Measurements from ENCODE around the gene DNAJA4.
A peak's percentile ranks its signal among the peaks of the same experiment; 100 is the strongest.

The DNAJA4 gene

DNA sequence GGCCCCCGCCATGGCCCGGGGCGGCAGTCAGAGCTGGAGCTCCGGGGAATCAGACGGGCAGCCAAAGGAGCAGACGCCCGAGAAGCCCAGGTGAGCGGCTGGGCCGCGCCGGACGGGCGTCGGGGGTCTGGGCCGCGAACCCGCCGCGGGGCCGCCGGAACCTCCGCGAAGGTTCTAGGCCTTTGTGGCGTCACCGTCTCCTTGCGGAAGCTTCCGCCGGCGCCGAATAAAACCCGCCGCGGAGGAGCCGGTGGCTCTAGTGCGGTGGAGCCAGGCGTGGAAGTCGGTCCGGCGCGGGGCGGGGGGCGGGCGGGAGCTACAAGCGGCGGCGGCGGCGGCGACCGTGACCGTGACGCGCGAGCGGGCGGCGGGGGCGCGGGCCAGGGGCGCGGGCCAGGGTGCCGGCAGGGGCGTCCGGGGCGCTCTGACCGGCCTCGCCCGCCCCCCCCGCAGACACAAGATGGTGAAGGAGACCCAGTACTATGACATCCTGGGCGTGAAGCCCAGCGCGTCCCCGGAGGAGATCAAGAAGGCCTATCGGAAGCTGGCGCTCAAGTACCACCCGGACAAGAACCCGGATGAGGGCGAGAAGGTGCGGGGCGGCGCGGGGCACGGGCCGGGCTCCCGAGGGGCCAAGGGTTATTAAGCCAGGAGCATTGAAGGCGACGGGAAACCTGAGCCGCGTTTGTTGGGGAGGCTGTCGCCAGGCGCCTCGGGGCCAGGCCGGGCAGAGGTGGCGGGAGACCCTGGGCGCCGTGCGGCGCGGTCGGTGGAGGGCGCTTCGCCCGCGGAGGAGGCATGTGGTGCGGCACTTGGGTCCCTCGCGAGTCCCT lies at the start of gene DNAJA4:
DNAJA4 (plus strand) TSS at position 259 of the 833 bp plus-strand sequence; CDS start at position 461, 202 bp downstream.
- peak; percentile 53 for DNase-seq (ENCODE audit: low spot score)

DNA sequence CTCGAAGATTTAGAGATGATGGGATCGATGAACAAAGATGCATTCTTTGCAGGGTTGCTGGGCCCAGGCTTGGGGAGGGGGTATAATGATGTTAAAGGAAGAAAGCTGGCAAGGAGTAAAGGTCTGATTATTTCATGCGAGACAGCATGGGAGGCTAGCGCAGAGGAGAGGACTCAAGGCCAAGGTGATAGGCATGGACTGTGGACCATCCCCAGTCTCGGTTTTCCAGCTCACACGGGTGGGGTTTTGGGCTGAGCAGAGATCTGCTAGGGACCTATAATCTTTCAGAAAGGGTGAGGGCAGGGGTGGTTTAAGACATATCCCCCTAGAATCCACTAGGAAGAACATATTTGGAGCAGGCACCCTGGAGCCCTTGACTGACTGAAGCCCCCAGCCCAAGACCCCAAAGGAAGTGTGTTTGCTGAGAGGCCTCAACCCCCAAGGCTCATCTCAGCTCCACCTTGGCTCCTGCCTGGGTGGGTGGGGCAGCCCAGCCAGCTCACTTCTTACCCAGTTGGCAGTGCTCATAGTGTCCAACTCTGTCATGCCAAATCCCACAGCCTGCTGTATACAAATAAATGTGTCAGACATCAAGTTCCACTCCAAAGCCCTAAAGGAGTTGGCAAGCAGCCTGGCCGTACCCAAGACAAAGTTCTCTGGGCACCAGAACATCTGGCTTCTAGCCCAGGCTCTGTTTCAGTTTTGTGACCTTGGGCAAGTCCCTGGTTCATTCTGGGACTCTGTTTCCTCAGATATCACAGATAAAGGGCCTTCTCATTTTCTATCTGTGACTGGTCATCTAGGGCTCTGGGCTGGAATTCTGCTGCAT lies 47.9 kb upstream of the DNAJA4 start:
- DNase-seq (ENCODE audit: low spot score): peak; percentile 21

DNA sequence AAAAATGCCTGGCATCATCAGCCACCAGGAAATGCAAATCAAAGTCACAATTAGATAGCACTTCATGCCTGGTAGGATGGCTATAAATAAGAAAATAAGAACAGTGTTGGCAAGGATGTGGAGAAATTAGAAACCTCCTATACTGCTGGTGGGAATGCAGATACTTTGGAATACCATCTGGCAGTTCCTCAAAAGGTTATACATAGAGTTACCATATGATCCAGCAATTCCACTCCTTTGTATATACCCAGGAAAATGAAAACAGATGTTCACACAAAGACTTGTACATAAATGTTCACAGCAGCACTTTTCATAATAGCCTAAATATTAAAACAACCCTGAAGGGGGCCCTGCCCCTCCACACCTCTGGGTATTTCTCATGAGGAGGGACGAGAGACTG lies 43.6 kb upstream of the DNAJA4 start:
- no peak for DNase-seq (ENCODE audit: low spot score)

DNA sequence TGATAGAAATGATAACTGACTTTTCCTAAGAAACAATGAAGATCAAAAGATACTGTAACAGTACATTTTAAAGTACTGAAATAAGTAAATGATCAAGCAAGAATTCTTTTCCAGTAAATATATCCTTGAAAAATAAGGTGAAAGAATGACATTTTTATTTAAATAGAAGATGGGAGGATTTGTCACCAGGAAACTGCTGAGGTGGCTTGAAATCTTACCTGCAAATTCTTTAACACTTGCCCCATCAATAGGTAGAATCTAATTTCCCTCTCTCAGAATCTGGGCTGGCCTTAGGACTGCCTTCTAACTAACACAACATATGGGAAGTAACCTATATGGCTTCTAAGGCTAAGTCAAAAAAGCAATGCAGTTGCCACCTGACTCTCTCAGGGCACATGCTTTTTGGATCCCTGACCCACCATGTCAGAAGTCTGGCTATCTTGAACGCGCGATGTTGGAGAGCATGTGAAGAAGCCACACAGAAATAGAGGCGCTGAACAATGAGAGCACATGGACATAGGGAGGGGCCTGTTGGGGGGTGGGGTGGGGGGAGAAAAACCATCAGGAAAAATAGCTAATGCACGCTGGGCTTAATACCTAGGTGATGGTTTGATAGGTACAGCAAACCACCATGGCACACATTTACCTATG lies 41.5 kb upstream of the DNAJA4 start:
- no peak for DNase-seq (ENCODE audit: low spot score)

DNA sequence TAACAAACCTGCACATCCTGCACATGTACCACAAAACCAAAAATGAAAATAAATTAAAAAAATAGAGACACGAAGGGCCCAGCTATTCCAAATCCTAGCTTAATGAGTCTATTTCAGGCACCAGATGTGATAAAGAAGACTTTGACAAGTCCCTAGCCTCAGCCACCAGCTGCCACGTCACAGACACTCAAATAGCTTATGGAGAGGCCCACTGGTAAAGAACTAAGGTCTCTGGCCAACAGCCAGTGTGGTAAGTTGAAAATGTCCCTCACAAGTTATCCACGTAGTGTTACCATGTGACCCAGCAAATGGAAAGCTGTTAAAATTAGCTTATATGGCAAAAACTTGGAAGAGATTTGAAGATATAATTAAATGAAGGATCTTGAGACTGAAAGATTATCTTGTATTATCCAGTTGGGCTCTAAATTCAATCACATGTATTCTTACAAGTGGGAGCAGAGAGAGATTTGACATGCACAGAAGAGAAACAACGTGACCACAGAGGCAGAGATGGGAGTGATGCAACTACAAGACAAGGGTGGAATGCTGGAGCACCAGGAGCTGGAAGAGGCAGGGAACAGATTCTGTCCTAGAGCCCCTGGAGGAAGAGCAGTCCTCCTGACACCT lies 40.9 kb upstream of the DNAJA4 start:
- DNase-seq (ENCODE audit: low spot score): no peak

DNA sequence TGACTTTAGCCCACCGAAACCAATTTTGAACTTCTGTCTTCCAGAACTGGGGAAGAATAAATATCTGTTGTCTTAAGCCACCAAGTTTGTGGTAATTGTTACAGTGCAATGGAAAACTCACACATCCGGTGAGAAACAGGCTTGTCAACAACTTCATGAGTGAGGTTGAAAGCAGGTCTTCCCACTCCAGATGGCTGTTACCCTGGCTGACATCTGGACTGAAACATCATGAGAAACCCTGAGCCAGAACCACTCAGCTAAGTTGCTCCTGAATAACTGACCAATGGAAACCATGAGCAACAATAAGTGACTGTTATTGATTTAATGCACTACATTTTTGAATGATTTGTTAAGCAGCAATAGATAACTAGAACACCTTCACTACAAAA lies 40.3 kb upstream of the DNAJA4 start:
- no peak for DNase-seq (ENCODE audit: low spot score)

DNA sequence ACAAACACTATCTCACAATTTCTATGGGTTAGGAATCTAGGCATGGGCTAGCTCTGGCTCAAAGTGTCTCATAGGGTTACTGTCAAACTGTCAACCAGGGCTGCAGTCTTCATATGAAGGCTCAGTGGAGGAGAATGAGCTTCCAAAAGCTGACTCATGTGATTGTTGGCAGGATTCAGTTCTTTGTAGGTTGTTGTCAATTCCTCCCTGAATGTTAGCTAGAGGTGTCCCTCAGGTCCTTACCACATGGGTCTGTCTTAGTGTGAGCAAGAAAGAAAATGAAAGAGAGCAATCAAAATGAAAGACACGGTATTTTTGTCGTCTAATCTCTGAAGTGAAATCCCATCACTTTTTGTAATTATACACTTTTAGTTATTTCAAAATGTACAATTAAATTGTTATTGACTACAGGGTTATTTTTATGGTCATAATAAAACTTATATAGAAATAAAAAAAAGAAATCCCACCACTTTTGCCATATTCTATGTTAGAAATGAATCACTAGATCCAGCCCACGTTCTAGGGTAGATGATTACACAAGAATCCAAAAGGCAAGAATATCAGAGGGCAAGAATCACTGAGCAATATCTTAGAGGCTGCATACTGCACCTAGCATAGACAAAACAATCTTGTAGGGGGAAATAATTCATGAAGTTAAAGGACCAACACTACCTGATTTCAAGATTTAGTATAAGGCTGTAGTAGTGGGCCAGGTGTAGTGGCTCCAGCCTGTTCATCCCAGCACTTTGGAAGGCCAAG lies 38.4 kb upstream of the DNAJA4 start:
- DNase-seq (ENCODE audit: low spot score): no peak

DNA sequence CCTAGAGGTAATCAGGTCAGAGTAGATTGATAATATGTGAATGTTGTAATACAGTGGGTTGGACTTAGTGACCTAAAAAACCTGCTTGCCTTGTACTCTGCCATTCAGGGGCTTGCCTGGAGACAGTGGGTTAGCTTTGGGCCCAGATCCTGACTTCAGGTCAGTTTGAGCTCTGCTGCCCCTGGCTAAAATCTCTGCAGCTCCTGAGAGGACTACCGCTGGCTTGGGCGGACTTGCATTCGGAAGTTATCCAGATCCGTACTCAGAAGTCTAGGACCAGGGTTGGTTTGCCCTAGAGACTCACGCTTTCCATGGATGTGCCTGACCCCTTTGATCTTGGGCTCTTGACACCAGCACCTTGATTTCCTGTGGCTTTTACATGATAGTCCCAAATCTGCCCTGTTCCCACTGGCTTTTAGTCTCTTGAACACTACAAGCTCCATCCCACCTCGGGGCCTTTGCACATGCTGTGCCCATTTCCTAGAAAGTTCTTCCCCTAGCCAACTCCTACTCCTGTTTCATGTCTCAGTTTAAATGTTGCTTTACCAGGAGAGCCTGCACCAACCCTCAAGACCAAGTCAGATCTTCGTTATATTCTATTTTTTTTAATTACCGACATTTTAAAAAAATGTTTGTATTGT lies 35.9 kb upstream of the DNAJA4 start:
- no peak for DNase-seq (ENCODE audit: low spot score)

DNA sequence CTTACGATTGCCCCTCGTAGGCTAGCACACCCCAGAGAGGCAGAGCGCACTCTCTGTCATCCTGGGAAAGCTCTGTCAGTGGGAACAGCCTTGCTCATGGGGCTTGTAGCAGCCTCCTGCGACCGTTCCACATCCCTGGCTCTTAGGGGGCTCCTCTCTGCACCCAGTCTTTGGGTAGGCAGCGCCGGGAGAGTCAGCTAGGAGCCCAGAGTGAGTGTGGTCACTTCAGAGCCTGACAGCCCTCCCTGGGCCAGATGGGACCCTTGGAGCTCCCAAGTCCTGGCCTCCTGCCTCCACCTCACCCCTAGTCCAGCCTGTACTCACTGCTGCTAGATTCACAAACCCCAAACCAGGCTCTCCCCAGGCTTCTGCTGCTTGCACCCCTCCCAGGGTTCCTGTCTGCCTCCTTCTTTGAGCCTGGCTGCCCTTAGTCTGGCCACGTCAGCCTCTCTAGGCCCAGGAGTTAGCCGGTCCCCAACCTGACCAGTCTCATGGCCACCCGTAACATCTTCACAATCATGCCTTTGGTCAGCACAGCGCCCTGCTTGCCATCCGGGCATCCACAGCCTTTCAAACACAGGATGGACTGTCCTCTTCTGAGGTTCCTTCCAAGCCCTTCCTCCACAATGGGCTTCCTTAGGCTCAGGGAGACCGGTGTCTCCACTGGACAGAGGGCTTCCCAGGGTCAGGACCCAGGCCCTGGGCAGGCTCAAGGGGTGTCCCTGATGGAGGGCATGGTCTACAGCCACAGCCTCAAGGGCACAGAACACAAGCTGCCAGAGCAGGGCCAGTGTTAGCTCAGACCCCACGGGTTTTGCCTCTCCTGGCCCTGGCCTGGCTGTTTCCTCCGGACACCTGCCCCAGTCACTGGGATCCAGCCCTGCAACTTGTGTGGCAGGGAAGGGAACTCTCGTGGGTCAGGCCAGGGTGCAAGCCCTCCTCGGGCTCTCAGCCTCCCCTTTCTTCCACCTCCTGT lies 34.6 kb upstream of the DNAJA4 start:
- DNase-seq (ENCODE audit: low spot score): no peak

DNA sequence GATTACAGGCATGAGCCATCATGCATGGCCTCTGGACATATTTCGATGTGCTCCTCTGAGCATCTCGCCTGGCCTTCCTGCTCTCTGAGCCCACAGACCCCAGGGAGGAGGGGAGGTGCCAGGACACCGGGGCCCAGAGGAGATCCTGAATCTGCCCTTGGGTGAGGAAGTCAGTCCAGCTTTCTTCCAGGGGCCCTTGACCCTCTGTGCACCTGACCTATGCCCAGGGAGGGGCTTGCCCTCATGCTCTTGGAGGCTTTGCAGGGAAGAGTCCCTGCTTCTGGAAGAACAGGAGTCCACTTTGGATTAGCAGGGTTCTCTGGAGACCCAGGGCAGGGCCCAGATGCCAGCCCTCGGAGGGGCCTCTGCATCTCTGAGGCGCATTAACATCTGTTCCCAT lies 31.4 kb upstream of the DNAJA4 start:
- DNase-seq (ENCODE audit: low spot score): no peak

DNA sequence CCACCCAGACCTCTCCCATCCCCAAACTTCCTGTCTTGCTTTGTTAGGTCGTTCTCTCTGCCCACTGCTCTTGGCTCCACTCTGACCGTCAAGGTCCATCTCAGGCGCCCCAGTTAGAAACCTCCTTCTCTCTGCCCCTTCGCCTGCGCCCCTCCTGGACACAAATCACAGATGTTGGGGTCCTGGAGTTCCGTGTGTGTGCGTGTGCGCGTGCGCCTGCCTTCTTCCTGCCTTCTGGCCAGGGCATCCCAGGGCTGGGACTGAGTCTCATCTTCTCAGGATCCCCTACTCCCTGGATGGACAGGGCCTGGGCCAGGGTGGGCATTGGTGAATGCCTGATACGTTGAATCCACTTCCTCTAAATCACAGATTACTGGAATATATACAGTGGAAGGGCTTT lies 30.9 kb upstream of the DNAJA4 start:
- DNase-seq (ENCODE audit: low spot score): no peak

DNA sequence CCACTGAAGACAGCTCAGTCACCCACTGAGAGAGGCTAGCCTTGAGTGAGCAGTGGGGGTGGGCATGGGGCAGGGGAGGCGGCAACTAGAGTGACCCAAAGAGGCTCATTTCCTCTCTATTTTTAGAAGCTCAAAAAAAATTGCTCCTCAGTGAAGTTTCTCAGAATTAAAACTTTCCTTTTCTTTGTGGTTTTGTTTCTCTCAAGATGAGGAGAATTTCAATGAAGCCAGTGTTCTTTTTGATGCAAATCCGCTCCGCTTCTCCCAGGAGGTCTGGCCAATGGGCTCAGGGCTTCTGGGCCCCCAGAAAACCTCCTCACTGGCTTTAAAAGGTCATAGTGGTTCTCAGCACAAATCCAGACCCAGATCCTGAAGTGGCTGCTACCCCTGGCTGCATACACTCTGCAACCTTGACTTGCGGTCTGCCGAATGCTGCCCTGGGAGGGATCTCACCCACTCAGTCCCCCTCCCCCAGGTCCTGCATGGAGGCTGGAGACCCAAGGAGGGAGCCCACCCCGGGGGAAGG lies 29.8 kb upstream of the DNAJA4 start, which contains the start of gene ACSBG1:
ACSBG1 (minus strand) TSS at position 51 of the 526 bp plus-strand sequence. CDS start 64 bp downstream, outside the sequence.
- DNase-seq (ENCODE audit: low spot score): no peak

DNA sequence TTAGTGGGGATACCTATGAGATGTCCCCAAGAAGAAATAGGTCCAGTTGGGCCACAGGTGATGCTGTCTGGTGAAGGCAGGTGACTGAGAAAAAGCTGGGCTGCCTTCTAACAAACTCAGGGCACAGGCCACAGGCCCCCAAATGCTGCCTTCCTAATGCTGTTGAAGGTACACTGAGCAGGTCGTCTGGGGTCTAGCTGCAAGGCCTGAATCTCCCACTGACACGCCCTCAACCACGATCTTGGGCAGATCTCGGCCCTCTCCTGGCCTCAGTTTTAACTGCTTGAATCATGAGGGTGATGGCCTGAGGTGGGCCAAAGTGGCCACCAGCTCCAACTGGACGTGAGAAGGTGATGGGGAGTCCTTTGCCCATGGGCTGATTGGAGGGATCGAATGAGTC lies 27.9 kb upstream of the DNAJA4 start:
- no peak for DNase-seq (ENCODE audit: low spot score)

DNA sequence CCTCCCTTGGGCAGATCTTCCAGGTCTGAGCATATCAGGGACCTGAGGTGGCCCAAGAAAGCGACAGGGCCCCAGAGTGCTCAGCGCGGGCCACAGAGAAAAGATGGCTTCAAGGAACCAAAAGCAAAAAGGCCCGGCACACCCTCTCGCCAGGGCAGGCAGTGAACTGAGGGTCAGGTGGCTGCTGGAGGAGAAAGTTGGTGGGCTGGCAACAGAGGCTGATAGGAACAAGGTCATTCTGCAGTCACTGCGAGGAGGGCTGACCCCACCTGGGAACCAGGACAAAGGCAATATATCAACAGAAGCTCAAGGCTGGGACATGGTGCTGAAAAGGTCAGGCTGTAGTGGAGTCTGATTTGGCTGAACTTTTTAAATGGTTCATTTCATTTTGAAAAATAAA lies 27.2 kb upstream of the DNAJA4 start:
- no peak for DNase-seq (ENCODE audit: low spot score)

DNA sequence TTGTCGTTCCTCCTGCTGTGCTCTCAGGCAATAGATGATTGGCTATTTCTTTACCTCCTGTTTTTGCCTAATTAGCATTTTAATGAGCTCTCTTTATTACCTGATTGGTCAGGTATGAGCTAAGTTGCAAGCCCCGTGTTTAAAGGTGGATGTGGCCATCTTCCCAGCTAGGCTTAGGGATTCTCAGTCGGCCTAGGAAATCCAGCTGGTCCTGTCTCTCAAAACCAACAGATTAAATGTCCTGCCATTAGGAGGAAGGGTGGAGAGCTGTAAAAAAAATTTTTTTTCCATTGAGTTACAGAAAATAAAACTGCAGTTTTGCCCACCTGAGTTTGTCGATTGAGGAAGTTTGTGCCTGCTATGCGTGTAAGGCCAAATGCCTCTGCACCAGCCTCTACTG lies 24.6 kb upstream of the DNAJA4 start:
- DNase-seq (ENCODE audit: low spot score): no peak

DNA sequence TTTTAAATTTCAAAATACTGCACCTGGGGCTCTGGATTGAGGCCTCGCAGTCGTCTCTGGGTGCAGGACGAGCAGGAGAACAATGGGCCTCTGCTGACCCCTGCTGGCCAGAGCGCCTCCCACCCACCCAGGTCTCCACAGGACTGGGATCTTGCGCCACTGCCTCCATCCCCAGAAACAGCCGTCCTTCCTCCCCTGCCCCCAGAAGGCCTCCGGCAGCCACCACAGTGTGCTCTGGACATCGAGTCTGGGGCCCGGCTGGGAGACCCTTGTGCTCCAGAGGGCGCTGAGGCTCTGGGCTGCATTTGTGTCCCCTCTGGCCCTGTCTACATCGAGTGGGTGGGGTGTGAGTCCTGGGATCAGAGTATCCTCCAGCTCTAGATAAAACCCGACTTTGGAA lies 23.3 kb upstream of the DNAJA4 start:
- DNase-seq (ENCODE audit: low spot score): peak; percentile 81

DNA sequence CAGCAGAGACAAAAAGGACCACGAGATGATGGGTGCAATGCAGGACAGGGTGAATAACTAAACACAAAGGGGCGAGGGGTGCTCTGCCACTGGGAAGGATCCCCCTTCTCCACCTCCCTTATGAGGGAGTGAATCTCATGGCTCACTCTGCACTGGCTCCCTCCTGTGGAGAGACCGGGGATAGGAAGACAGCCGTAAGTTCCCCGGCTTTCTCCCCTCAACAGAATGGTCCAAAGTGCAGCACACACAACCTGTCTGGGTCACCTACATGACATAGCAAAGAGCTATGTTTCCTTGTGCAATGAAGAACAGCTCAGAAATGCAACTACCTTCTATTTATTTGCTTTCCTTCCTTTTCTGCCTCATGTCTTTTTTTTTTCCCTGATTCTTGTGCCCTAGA lies 22.2 kb upstream of the DNAJA4 start:
- DNase-seq (ENCODE audit: low spot score): peak; percentile 61

DNA sequence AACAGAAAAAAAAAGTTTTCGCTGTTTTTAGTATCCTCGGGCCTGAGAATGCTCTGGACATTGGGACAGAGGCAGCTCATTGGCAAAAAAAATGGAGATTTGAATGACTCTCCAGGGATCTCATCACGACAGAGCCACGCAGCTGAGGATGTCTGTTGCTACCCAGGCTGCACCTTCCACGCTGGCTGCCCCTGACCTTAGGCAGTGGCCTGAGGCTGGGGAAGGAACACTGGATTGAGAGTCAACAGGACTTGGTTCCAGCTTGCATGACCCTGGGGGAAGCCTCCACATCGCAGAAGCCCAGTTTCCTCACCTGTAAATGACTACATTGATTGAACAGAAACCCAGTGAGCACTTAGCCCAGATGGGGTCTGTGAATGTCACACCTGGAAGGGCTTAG lies 21.3 kb upstream of the DNAJA4 start:
- no peak for DNase-seq (ENCODE audit: low spot score)

DNA sequence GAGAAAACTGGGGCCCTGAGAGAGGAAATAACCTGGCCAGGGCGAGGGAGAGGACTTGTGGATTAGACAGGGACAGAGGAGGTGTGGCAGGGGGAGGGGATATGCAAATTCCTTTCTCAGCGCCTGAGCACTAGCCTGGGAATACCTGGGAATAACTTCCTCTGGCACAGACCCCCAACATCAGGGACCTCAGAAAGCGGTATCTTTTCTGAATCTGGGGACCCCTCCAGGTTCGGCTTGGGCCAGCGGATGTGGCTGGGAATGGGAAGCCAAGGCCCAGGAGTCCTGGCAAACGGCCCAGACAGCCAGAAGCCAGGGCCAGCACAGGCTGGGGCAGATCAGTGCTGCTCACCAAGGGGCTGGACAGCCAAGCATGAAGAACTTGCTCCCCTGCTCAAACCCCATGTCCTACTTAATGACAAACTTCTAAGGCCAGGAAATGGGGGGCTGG lies 20.8 kb upstream of the DNAJA4 start:
- peak; percentile 37 for DNase-seq (ENCODE audit: low spot score)
